K562 treated with DMSO at 1 percent for 4 hours (cell line): ENCODE results near the gene GGA1. TPM values are rescaled to one million over a fixed set of nuclear protein-coding genes. Genes with fewer than 3 reads are reported as not detected.

Experiments
- total RNA-seq: library from RNA; unstranded; fragments of 300-600 nt; gene quantifications from 2 replicates; pipeline ENCODE4 v1.2.3, GENCODE V29; 2022; ENCODE audit not compliant: insufficient read depth

Gene GGA1
- 31.6 and 41.7 TPM in 2 replicates for total RNA-seq

GRCh38 chr22:37608477-37609239, at the start of gene GGA1:
Gene GGA1, plus strand, starts transcription at chr22:37608834. Its CDS starts 27 bp downstream, at chr22:37608861.

GRCh38 chr22:37559901-37560607, 48.6 kb upstream of the GGA1 start, which contains the start of gene CDC42EP1:
Gene CDC42EP1, plus strand, starts transcription at chr22:37560480. Its CDS starts 5,870 bp downstream, at chr22:37566350.

GRCh38 chr22:37639070-37639760, 30.6 kb downstream of the GGA1 start, which contains the start of gene SH3BP1:
Gene SH3BP1, plus strand, starts transcription at chr22:37639669. Its CDS starts 119 bp downstream, at chr22:37639788.

GRCh38 chr22:37658133-37659065, 49.8 kb downstream of the GGA1 start, which contains the start of gene PDXP:
Gene PDXP, plus strand, starts transcription at chr22:37658723. Its CDS starts 60 bp downstream, at chr22:37658783.

GRCh38 chr22:37674951-37675929, 66.6 kb downstream of the GGA1 start, which contains the start of gene LGALS1:
Gene LGALS1, plus strand, starts transcription at chr22:37675636. Its CDS starts 67 bp downstream, at chr22:37675703.

Other genes starting within 250 kb of the GGA1 start
- not detected in 2 replicates for gene ELFN2, start 181.4 kb upstream of the GGA1 start, total RNA-seq
- not detected in 2 replicates for gene MFNG, start 122.5 kb upstream of the GGA1 start, total RNA-seq
- 2.2 and 2.7 TPM in 2 replicates for gene CARD10, start 89.4 kb upstream of the GGA1 start, total RNA-seq
- gene CDC42EP1, start 48.4 kb upstream of the GGA1 start, total RNA-seq, result 29.2 and 35.2 TPM in 2 replicates
- gene LGALS2, start 28.7 kb upstream of the GGA1 start, total RNA-seq, result not detected in 2 replicates
- gene SH3BP1, start 30.8 kb downstream of the GGA1 start, total RNA-seq, result 21.7 and 23.1 TPM in 2 replicates
- gene PDXP, start 49.9 kb downstream of the GGA1 start, total RNA-seq, result 56.4 and 62.4 TPM in 2 replicates
- gene LGALS1, start 66.8 kb downstream of the GGA1 start, total RNA-seq, result 1,252 and 1,444 TPM in 2 replicates
- 6.8 and 8.9 TPM in 2 replicates for gene NOL12, start 77.5 kb downstream of the GGA1 start, total RNA-seq
- 11.4 and 13.4 TPM in 2 replicates for gene TRIOBP, start 88.2 kb downstream of the GGA1 start, total RNA-seq
- gene GCAT, start 199.1 kb downstream of the GGA1 start, total RNA-seq, result 90.4 and 102 TPM in 2 replicates
- 0.88 and 1.4 TPM in 2 replicates for gene GALR3, start 214.5 kb downstream of the GGA1 start, total RNA-seq
- gene ANKRD54, start 235.5 kb downstream of the GGA1 start, total RNA-seq, result 58.7 and 75.7 TPM in 2 replicates
- 646 and 720 TPM in 2 replicates for gene EIF3L, start 240.6 kb downstream of the GGA1 start, total RNA-seq